Measurements from ENCODE around the gene CORO6.
"Not testable (repeated sequence)": the region's sequence is repeated elsewhere in the genome, so short reads cannot be mapped to it uniquely, and the experiment has no call there.

Gene CORO6

DNA sequence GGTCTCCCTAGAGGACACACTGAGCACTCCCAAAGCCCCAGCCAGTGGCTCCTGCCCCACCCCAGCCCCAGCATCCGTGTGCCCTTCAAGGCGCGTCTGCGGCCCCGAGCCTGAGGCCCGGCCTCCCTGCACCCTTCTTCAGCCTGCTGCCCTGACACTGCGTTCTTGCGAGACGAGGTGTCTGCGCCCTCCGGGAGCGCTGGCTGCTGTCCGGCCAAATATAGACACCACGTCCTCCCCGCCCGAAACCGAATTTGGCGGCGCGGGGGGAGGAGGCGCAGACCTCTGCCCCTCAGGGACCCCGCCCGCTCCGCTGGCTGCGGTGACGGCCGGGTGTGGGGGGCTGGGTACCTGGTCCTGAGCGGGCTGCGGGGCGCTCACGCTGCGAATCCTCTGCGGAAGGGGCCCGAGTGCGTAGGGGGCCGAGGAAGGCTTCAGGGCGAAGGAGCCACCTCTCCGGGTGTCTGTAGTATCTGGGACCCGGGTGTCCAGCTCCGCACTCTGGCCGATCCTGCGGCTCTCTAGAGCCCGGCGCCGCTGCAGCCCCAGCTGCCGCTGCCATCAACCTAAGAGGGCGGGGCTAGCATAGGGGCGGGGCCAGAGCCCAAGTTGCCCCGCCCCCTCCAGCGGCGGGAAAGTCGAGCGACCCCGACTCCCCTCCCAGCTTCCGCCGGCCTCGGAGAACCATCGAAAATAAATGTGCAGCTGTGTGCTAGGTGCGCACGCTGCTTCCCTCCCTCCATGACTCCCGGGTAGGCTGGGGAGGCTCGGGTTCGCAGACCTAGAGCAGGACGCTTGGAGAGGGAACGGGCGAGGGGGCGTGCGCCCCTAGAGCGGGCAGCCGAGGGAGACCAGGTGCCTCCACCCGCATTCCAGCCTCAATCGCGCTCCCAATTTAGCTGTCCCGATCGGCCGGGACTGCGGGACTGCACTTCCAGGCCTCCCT, at the start of gene CORO6:
TSS of gene CORO6 (minus strand) at position 576 of the 946 bp plus-strand sequence. CDS start 1,491 bp downstream, outside the sequence.
- DNase-seq = no peak

DNA sequence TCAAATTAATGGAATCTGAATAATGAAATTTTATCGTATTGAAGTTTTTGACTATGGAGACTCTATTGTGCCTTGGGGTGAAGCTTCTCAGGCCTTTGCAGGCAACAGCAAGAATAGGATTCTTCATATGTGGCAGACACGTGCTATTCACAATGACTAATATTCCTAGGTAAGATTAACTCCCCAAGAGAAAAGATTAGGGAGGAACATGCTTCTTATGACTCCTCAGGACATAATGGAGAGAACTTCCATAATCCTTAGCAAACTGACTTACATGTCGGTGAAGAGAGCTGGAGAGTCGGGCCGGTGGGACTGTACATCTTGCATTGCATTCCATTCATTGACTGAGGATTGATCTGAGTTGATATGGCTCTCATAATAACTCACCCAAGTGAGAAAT, 48.9 kb upstream of the CORO6 start:
- no peak for DNase-seq

DNA sequence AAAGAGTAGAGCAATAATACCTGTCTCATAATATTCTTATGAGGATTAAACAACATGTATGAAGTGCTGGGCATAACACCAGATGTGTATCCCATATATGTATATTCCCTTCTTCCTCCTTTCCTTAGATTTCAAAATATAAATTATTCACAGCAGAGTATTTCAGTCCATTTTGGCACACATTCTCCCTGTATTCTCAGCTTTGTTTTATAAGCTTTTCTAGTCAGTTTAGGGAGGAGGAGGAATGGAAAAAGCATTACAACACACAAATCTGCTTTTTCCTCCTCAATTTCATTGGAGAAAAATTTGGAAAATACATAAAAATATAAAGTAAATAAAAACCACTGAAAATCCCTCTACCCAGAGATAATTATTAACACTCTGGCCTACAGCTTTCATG, 46.6 kb upstream of the CORO6 start:
- no peak for DNase-seq

DNA sequence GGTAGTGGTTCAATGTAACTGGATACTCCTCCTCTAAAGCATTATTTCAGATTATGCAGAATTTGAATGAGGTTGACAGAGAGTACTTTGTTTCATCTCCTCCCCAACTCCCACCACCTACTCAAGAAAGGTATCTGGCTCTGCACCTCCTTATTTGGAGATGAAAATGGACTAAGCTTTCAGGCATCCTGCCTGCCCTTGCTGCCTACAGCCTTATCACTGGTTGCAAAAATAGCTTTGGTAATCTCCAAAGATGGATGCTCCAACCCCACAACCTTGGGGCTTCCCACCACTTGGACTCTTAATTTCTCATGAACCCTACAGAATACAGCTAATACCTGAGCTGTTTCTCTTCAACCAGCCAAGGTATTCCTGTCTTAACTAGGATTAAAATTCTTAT, 45.3 kb upstream of the CORO6 start:
- DNase-seq = no peak

DNA sequence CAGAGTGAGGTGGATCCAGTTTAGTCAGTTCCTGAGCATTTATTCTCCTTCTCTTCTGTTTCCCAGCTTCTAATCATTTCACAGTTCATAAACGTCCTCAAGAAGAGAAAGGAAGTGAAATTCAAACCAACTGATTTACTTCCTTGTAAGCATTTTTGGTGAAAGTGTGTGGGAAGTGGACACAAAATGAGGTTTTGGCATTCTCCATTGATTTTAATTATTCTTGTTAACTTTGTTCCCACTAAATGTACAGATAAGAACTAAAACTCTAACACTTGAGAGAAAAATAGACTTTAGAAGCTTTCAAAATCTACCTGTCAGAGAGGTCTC, 42.7 kb upstream of the CORO6 start:
- no peak for DNase-seq

DNA sequence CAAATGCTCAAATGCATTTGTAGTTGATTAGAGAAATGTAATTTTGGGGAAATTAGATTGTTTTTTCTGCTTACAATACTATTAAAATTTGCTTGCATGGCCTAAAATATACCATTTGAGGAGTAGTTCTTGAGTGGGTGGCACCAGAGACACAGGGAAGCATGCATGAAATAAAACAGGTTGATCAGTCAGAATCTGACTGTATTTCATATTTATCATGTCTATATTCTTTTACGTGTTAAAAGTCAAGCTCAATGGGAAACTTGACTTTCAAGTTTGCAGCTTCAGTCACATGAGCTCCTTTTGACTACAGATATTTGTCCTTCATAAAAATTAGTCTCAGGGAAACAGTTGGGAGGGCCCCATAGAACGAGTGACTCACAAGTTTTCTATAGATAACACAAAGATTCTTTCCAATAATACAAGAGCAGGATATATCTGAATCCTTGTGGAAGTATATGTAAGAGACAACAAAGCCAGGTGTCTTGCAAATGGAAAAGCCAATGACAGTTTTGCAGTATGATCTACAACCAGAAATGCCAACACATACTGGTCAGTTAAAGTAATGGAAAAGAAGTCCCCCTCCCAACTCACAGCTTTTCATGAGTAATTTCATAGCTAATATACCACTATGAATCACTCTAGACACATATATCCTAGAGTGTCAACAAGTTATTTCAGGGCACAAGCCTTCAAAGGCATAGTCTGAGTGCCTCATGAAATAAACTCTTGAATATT, 42.2 kb upstream of the CORO6 start:
- no peak for DNase-seq

DNA sequence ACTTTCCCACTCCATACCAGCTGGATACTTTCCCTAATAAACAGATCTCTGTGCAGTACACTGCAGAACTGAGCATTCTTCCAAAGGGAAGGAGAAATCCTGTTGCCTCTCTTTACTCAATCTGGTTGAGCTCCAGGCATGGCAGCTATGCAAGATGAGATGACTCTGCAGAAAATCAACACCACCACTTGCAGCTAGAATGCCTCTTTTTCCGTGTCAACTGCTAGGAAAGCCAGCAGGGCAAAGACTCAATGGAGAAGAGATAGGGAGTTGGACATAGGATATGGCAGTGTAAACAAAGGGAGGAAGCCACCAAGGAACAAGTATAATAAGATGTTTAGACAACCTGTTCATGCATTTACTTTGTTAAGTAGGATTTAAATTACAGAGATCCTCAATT, 40.4 kb upstream of the CORO6 start:
- DNase-seq = no peak

DNA sequence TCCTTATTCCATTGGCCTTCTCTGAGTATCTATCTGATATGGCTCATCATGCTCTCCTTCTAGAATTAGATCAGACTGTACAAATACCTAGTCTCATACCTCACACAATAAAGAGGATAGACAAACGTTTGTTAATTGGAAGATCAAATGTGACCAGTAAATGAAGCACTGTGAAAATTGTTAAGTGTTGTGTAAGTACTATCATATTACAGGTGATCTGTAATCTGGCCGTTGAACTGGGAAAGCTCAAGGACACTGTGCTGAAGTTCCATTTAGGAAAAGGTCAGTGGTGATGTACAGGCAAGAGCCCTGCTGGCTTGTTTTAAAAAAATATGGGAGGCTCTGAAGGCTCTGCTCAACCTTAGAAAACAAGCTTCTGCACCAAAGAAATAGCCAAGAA, 38.5 kb upstream of the CORO6 start:
- no peak for DNase-seq

DNA sequence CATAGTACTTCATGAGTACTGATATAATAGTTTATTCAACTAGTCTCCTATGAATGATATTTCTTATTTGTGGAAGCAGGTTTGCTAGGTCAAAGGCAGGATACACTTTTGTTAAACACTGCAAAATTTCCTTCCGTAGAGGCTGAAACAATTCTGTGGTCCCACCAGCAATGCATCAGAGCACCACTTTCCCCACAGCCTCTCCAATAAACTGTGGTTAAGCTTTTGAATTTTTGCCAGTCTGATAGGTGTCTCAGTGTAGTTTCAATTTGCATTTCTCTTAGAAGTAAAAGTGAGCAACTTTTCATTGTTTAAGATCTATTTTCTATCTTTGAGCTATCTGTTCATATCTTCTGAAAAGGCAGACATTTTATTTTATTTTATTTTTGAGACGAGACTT, 36.4 kb upstream of the CORO6 start:
- DNase-seq = no peak

DNA sequence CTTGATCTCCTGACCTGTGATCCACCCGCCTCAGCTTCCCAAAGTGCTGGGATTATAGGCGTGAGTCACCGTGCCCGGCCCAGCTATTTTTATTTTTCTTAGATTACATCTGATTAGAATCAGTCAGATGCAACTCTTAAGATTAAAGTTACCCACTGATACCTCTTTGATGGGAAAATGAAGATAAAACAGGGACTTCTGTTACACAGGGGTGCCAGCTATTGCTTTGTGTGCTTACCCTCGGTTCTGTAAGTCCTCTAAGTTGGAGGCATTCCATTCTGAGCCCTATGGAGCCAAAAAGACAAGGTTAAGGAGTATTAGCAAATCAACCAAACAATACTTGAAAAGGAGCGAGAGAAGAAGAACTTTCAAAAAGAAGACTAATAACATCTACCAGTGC, 32.6 kb upstream of the CORO6 start:
- no peak for DNase-seq

DNA sequence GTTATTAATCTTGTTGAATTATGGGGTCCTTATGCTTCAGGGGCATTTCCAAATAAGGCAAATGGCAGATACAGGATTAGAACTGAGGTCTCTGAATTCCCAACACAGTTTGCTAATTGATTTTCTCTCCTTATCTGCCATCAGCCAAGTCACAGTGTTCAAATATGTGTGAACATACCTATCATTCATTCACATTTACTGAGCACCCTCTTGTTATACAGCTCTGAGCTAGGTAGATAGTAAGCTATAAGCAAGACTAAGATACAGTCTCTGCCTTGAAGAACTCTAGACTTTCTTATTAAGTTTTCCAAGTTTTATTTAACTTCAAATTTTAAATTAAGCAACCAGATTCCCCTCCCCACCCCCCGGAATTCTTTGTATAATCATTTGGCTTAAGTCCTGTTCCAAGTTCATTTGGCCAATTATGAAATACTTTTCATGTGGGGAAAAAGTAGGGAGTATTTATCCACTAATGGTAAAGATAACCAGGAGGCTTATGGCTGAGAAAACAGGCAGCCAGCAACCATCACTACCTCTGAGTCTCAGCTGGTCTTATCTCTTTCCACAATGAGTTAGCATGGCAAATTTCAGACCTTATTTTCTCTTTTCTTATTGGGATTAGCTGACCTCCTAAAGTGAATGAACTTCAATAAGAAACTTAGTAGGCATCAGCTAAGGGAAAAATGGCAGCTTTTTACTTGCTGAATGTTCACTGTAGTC, 31.4 kb upstream of the CORO6 start:
- no peak for DNase-seq

DNA sequence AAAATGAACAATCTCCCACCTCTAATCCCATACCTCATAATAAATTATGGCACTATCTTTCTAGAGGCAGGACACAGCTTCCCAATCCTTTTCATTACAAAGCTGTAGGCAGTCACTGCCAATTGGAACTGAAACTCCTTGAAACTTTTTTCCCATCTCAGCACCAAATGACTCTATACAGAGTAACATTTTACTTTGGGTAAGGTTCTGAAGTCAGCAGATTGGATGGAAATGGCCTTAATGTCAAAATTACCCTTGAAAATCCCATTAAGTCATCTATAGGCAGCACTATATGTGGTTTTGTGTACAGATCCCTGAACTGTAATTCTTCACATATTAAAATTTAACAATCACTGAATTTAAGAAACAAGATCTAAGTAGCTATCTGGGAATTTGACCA, 30.3 kb upstream of the CORO6 start:
- no peak for DNase-seq

DNA sequence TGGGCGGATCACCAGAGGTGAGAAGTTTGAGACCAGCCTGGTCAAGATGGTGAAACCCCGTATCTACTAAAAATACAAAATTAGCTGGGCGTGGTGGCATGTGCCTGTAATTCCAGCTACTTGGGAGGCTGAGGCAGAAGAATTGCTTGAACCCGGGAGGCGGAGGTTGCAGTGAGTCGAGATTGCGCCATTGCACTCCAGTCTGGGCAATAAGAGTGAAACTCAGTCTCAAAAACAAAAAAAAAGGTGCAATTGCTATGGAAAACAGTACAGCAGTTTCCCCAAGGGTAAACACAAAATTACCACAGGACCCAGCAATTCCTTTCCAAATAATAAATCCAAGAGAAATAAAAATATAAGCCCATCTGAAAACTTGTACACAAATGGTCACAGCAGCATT, 29.2 kb upstream of the CORO6 start:
- DNase-seq = not testable (repeated sequence)

DNA sequence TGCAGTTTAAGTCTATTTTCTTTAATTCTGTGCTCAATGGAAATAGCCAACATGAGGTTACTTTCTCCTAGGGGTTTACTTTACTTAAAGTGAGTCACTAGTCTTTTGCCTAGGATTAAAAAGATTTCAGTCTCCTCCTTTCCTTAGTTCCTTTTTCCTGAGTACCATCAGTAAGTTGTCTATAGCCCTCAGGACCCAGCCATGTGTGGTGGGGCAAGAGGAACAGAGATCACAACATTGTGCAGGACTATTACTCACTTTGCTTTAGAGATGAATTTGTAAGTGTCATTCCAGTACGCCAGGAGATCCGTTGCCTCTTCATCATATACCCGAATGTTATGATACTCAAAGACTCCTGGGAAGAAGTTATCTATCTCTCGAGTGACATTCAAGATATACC, 27.7 kb upstream of the CORO6 start:
- DNase-seq = no peak

DNA sequence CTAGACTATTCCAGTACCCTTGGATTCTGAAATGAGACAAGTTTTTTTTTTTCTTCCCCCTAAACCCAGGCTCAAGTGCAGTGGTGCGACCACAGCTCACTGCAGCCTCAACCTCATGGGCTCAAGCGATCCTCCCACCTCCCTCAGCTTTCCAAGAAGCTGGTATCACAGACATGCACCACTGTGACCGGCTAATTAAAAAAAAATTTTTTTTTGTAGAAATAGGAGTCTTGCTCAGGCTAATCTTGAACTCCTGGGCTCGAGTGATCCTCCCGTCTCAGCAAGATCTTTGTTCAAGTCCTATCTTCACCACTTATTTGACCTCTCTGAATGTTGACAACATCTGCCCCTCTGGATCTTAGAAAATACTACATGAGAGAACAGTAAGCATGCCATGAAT, 26.6 kb upstream of the CORO6 start:
- no peak for DNase-seq

DNA sequence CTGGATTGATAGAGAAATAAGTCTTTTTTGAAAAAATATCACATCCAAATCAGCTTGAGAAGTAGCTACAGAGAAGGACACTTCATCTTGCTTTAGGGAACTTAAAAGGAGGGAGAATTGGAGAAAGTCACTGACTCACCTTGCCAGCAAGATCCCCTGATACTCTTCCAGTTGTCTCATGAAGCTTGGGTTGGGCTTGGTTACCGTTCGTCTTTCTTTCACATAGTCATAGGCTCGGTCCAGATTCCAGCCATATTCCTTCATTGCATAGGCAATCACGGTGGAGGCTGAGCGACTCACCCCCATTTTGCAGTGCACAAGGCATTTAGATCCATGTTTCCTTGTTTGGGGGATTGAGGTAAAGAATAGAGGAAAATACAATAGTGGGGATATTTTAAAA, 25.3 kb upstream of the CORO6 start:
- no peak for DNase-seq

DNA sequence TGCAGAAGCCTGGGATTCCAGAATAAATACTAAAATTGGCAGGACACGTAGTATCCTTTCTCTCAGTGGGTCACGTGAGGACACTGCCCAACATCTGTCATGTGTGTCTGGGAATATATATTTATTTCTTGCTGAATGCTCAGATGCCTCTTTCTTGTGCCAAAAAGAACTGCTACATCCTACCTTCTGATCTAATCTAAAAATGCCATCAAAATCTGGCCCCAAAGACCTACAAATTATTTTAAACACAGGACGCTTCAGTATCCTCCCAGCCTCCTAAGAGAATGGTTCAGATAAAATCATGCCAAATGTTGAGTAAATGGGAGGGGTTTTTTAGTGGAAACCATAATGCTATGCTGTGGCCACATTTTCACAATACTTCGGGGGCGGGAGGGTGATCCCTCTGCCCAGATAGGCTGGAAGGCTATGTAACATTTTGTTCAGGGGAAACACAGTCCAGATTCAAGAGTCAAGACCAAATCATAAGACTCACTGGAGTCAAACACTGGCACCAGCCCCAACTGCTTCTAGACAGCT, 22.9 kb upstream of the CORO6 start:
- no peak for DNase-seq

DNA sequence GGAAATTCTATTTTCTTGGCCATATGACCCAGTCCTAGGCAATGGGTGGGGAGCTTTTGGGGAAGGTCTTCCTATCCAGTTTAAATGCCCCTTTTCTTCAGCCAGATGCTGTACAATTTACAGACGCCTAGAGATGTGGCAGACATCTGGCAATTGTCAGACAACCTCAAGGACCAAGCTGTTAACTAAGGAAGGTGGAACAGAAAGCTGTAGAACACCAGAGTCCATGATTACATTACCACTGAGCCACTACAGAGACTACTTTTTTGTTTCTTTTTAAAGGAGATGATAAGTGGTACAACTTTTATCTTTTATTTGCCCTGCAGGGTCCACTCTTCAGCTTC, 21.1 kb upstream of the CORO6 start:
- DNase-seq = no peak

DNA sequence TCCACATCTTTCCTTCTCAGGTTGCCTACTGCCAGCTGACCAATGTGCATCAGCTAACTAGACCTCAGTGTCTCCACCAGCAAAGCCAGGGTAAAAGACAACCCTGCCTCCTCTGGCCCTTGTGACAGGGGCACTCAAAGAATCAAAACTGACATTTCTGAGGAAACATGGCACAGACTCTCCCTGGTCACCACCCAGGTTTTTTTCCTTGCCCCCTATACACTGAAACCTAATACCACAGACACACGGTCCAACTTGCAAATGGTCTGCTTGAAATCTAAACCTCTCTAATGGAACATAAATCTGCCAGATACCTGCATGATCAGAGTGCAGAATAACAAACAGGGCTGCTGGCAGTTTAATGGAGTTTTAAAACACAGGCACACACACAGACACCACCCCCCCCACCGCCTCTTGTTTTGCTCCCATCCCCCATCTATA, 19.5 kb upstream of the CORO6 start:
- DNase-seq = no peak

DNA sequence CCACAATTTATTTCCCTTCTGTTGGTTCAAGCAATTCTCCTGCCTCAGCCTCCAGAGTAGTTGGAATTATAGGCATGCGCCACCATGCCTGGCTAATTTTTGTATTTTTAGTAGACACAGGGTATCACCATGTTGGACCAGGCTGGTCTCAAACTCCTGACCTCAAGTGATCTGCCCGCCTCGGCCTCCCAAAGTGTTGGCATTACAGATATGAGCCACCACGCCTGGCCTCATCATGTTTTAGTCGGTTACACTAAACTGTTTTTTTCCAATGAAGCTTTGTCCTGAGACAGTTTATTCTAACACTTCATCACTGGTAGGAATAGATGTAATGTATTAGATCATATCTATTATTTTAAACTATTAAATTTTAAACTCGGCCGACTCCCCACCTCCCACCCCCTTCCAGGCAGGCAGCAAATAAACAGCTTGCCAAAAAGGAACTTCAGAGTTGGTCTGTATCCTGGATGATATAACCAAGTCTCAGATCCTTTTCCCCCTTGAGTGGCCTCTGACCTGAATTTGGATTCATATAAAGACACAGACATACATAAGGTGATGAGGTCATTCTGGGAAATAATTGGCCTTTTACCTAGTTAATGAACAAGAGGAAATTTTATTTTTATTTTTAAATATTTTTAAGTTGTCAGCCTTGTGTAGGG, 18.4 kb upstream of the CORO6 start:
- no peak for DNase-seq

DNA sequence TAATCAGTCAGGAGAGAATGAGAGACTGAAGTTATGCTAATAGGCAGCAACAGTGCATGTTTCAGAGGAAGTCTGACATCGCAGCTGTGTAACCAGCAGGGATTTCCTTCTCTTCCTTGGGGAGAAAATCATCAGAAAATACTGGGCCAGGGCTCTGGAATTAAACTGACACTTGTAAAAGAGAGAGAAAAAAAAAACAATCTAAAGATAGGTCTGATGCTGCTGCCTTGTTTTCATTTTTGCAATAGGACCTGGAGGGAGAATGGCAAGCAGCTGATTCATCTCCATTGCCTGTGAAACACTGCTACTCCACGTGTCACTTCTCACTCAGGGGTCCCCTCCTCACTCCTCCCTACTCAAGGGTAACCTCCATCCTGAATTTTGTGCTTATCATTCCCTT, 17.7 kb upstream of the CORO6 start:
- DNase-seq = no peak

DNA sequence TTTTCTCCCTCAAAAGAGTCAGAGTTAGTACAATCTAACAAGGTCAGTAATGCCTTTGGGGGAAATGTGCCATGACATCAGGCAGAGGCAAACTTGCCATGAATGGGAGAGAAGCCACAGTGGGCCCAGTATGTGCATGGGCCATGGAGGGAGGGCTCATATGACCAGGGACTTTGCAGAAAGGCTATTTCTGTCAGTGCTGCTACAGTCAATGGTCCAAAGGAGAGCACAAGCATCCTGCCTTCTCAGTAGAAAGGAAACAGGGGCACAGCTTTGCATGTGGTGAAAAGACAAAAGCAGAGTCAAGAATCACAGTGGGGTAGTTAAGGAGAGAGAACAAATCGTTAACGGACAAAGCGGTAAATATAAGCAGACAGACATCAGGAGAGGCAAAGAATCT, 11.2 kb upstream of the CORO6 start:
- no peak for DNase-seq

DNA sequence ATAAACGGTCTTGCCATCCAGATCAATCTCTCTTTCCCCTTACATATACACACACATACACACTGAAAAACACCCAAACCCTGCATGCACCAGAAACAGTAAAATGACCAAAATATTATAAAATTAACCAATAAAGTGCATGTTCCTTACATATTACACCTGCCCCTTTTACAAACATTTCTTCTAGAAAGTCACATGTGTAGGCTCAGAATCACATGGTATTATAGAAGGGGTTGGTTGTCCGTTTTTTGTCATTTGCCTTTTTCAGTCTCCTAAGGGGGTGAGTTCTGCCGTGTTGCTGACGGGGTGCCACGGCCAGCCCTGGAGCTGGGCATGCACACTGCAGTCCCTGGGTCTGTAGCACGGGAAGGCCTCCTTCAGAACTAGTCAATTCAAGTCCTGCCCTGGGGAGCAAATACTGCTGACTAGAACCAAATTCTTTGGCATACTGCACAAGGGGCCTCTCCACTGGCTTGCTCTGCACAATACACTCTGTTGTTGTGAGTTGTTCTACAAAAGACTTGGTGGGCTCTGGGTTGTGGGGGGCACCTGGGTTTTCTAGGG, 8.0 kb upstream of the CORO6 start:
- DNase-seq = no peak
